OCI-LY1 (cell line): ENCODE measurements around the gene BRDT.

Experiments
- H2AFZ ChIP-seq: fragments of 200-600 bp; sonication (generic), shearing (Covaris generic); 2 replicates; pipeline ENCODE4 v1.6.0; 2014; ENCODE audit warnings: antibody characterized with exemption, mild to moderate bottlenecking, low read length
- H3F3A ChIP-seq: fragments of 200-600 bp; sonication (generic), shearing (Covaris generic); 2 replicates; pipeline ENCODE4 v1.6.0; 2014; ENCODE audit warnings: mild to moderate bottlenecking, antibody characterized with exemption, low read length, moderate library complexity; ENCODE audit not compliant: insufficient read depth
- H3K27ac ChIP-seq: fragments of 200-600 bp; sonication (generic); 2 replicates; pipeline ENCODE4 v1.5.1; 2014; ENCODE audit warnings: low read length, mixed run types, mild to moderate bottlenecking, low read depth; ENCODE audit not compliant: poor library complexity, severe bottlenecking
- H3K27me3 ChIP-seq: fragments of 200-600 bp; sonication (generic); 2 replicates; pipeline ENCODE4 v1.6.0; 2014; ENCODE audit warnings: antibody characterized with exemption, mild to moderate bottlenecking, low read length, moderate library complexity; ENCODE audit not compliant: insufficient read depth
- H3K36me3 ChIP-seq: fragments of 200-600 bp; sonication (generic); 2 replicates; pipeline ENCODE4 v1.6.1; 2014; ENCODE audit warnings: mild to moderate bottlenecking, antibody characterized with exemption, low read length, moderate library complexity, mixed read lengths; ENCODE audit not compliant: insufficient read depth
- H3K4me1 ChIP-seq: fragments of 200-600 bp; sonication (generic); 2 replicates; pipeline ENCODE4 v1.5.1; 2014; ENCODE audit warnings: mild to moderate bottlenecking, low read length, moderate library complexity; ENCODE audit not compliant: insufficient read depth, severe bottlenecking
- H3K4me2 ChIP-seq: fragments of 200-600 bp; sonication (generic), shearing (Covaris generic); 2 replicates; pipeline ENCODE4 v1.6.1; 2014; ENCODE audit warnings: low read length
- H3K4me3 ChIP-seq: fragments of 200-600 bp; sonication (generic); 2 replicates; pipeline ENCODE4 v1.5.1; 2014; ENCODE audit warnings: low read length, low read depth, mild to moderate bottlenecking, mixed read lengths; ENCODE audit not compliant: poor library complexity, severe bottlenecking
- H3K79me2 ChIP-seq: fragments of 200-600 bp; shearing (Covaris generic); 2 replicates; pipeline ENCODE4 v1.6.1; 2016; ENCODE audit warnings: mixed run types, low read length, mixed read lengths; ENCODE audit not compliant: insufficient read depth
- H3K9ac ChIP-seq: fragments of 200-600 bp; sonication (generic), shearing (Covaris generic); 2 replicates; pipeline ENCODE4 v1.6.1; 2014; ENCODE audit warnings: mild to moderate bottlenecking, low read length, mixed read lengths
- H3K9me2 ChIP-seq: fragments of 200-600 bp; sonication (generic), shearing (Covaris generic); 2 replicates; pipeline ENCODE4 v1.6.1; 2014; ENCODE audit warnings: low read depth, mild to moderate bottlenecking, low read length, mixed read lengths
- H3K9me3 ChIP-seq: fragments of 200-600 bp; shearing (Covaris generic); 2 replicates; pipeline ENCODE4 v1.6.1; 2014; ENCODE audit warnings: low read length, mixed read lengths
- H4K20me1 ChIP-seq: fragments of 200-600 bp; sonication (generic), shearing (Covaris generic); 2 replicates; pipeline ENCODE4 v1.6.0; 2016; ENCODE audit warnings: mild to moderate bottlenecking, low read length; ENCODE audit not compliant: insufficient read depth
- CTCF ChIP-seq: fragments of 200-600 bp; sonication (generic), shearing (Covaris generic); IDR thresholded peaks from 2 replicates; pipeline ENCODE4 v1.5.1; 2017; ENCODE audit warnings: mild to moderate bottlenecking, antibody characterized with exemption, low read length, moderate library complexity, mixed read lengths
- EZH2 ChIP-seq: fragments of 200-600 bp; sonication (generic), shearing (Covaris generic); IDR thresholded peaks from 2 replicates; pipeline ENCODE4 v1.8.0; 2017; ENCODE audit warnings: borderline replicate concordance, mixed run types, mild to moderate bottlenecking, antibody characterized with exemption, low read length, moderate library complexity, mixed read lengths

BRDT gene

GRCh38 chr1:91912266-91912665 lies 36.9 kb upstream of the BRDT start:
- no peaks in the 10 kb centered on the region for H3K27me3 ChIP-seq
- H3K79me2 ChIP-seq: no peaks in the 10 kb centered on the region
- H3K4me2 ChIP-seq: no peak overlapping the region
- no peak overlapping the region for H3K9ac ChIP-seq
- H3K9me3 ChIP-seq: no peaks in the 10 kb centered on the region
- no peak overlapping the region for H2AFZ ChIP-seq
- no peaks in the 10 kb centered on the region for H3K36me3 ChIP-seq
- H4K20me1 ChIP-seq: no peaks in the 10 kb centered on the region
- H3F3A ChIP-seq: no peaks in the 10 kb centered on the region; the same call in 1 of the 2 replicates
- no peak overlapping the region for H3K27ac ChIP-seq
- H3K4me1 ChIP-seq: no peaks in the 10 kb centered on the region
- H3K4me3 ChIP-seq: no peak overlapping the region
- TF ChIP-seq CTCF (no peak), EZH2 (no peak)
- H3K9me2 ChIP-seq: no peaks in the 10 kb centered on the region

GRCh38 chr1:91913018-91913417 lies 36.2 kb upstream of the BRDT start:
- Histone ChIP-seq H4K20me1 (no peaks in the 10 kb centered on the region), H3K4me2 (no peak overlapping the region), H3K9me2 (no peaks in the 10 kb centered on the region), H3K9ac (no peak overlapping the region), H3F3A (no peaks in the 10 kb centered on the region; the same call in 1 of the 2 replicates), H3K36me3 (no peaks in the 10 kb centered on the region), H3K9me3 (no peaks in the 10 kb centered on the region), H3K79me2 (no peaks in the 10 kb centered on the region), H3K4me3 (no peak overlapping the region), H3K4me1 (no peaks in the 10 kb centered on the region), H2AFZ (no peak overlapping the region), H3K27ac (no peak overlapping the region), H3K27me3 (no peaks in the 10 kb centered on the region)
- no peak for TF ChIP-seq EZH2

- Histone ChIP-seq H3K9ac (no peak overlapping the region), H3K79me2 (no peaks in the 10 kb centered on the region), H3K27me3 (no peaks in the 10 kb centered on the region), H3K9me2 (no peaks in the 10 kb centered on the region), H4K20me1 (no peaks in the 10 kb centered on the region), H2AFZ (no peak overlapping the region), H3K9me3 (no peaks in the 10 kb centered on the region), H3K36me3 (no peaks in the 10 kb centered on the region), H3K4me1 (no peaks in the 10 kb centered on the region), H3K4me2 (no peak overlapping the region), H3K27ac (no peak overlapping the region), H3K4me3 (no peak overlapping the region), H3F3A (no peaks in the 10 kb centered on the region; the same call in 1 of the 2 replicates)
- TF ChIP-seq CTCF (no peak), EZH2 (no peak)
Measured at GRCh38 chr1:91916046-91916445, 33.2 kb upstream of the BRDT start.

GRCh38 chr1:91916811-91917460 lies 32.3 kb upstream of the BRDT start:
- Histone ChIP-seq H3K4me2 (no peak overlapping the region), H3K36me3 (no peaks in the 10 kb centered on the region), H3K27me3 (no peaks in the 10 kb centered on the region), H4K20me1 (no peaks in the 10 kb centered on the region), H3K4me1 (no peaks in the 10 kb centered on the region), H3K9me2 (no peaks in the 10 kb centered on the region), H3K9me3 (no peaks in the 10 kb centered on the region), H3F3A (no peaks in the 10 kb centered on the region; the same call in 1 of the 2 replicates), H2AFZ (no peak overlapping the region), H3K4me3 (no peak overlapping the region), H3K79me2 (no peaks in the 10 kb centered on the region), H3K9ac (no peak overlapping the region), H3K27ac (no peak overlapping the region)
- TF ChIP-seq CTCF: no peak
- no peak for TF ChIP-seq EZH2
